SK-N-SH (cell line): ENCODE results near the gene PRDX1. TPM values are rescaled to one million over a fixed set of nuclear protein-coding genes. Genes with fewer than 3 reads are reported as not detected.
A peak's percentile ranks its signal among the peaks of the same experiment; 100 is the strongest.

Source experiments
- EZH2phosphoT487 ChIP-seq: fragments of 200-600 bp; sonication (generic); IDR thresholded peaks from 2 replicates; pipeline ENCODE4 v1.6.1; 2017; ENCODE audit warnings: low read depth, mixed run types, mild to moderate bottlenecking, antibody characterized with exemption, moderate library complexity, borderline replicate concordance
- FOSL2 ChIP-seq: IDR thresholded peaks from 2 replicates; pipeline ENCODE4 v1.4.0; 2012; ENCODE audit warnings: low read depth, mild to moderate bottlenecking, moderate library complexity, borderline replicate concordance
- FOXJ3 ChIP-seq: sonication (generic); formaldehyde crosslinking; IDR thresholded peaks from 2 replicates; pipeline ENCODE4 v1.5.1; 2020; ENCODE audit warnings: mild to moderate bottlenecking, missing genetic modification reagents
- GABPA ChIP-seq: IDR thresholded peaks from 2 replicates; pipeline ENCODE4 v1.4.0; 2012; ENCODE audit warnings: low read depth, mild to moderate bottlenecking
- MEF2A ChIP-seq: IDR thresholded peaks from 2 replicates; pipeline ENCODE4 v1.4.0; 2012; ENCODE audit warnings: low read depth, borderline replicate concordance
- MXI1 ChIP-seq: IDR thresholded peaks from 2 replicates; pipeline ENCODE4 v1.6.1; 2012; ENCODE audit warnings: mild to moderate bottlenecking, low read depth, low read length, improper control_type of control experiment
- NFIC ChIP-seq: IDR thresholded peaks from 2 replicates; pipeline ENCODE4 v1.4.0; 2012; ENCODE audit warnings: borderline replicate concordance
- RCOR1 ChIP-seq: fragments of 150-350 bp; IDR thresholded peaks from 2 replicates; pipeline ENCODE4 v1.6.1; 2017; ENCODE audit warnings: antibody characterized with exemption, low read length
- RXRA ChIP-seq: IDR thresholded peaks from 2 replicates; pipeline ENCODE4 v1.4.0; 2012; ENCODE audit warnings: low read depth, mild to moderate bottlenecking, borderline replicate concordance
- SIN3A ChIP-seq: IDR thresholded peaks from 2 replicates; pipeline ENCODE4 v1.6.1; 2012; ENCODE audit warnings: low read depth, mild to moderate bottlenecking, low read length, moderate library complexity, borderline replicate concordance
- SMC3 ChIP-seq: IDR thresholded peaks from 2 replicates; pipeline ENCODE4 v1.6.1; 2012; ENCODE audit warnings: low read depth, low read length, improper control_type of control experiment
- TEAD4 ChIP-seq: IDR thresholded peaks from 2 replicates; pipeline ENCODE4 v1.4.0; 2012; ENCODE audit warnings: mild to moderate bottlenecking, borderline replicate concordance; ENCODE audit not compliant: insufficient read depth
- USF1 ChIP-seq: IDR thresholded peaks from 2 replicates; pipeline ENCODE4 v1.4.0; 2012; ENCODE audit warnings: low read depth, borderline replicate concordance
- polyA plus RNA-seq, 3 experiments: library from polyadenylated mRNA; depleted of rRNA; stranded (reverse); fragments of >200 nt; gene quantifications; 2 replicates each; pipeline ENCODE4 v1.2.3, GENCODE V29; 2012
- TF ChIP-seq, protein P1 (sequence below): fragments of 150-350 bp; IDR thresholded peaks from 2 replicates; pipeline ENCODE4 v1.6.1; 2016; ENCODE audit warnings: mild to moderate bottlenecking, low read depth, low read length
- TF ChIP-seq, protein P2 (sequence below): fragments of 150-350 bp; IDR thresholded peaks from 2 replicates; pipeline ENCODE4 v1.6.1; 2017; ENCODE audit warnings: antibody characterized with exemption, low read length, low read depth, borderline replicate concordance
- TF ChIP-seq, protein P3 (sequence below): IDR thresholded peaks from 2 replicates; pipeline ENCODE4 v1.4.0; 2012; ENCODE audit warnings: low read depth, borderline replicate concordance
- TF ChIP-seq, protein P4 (sequence below): IDR thresholded peaks from 2 replicates; pipeline ENCODE4 v1.6.1; 2012; ENCODE audit warnings: mild to moderate bottlenecking, low read depth, low read length, moderate library complexity

Gene PRDX1
- polyA plus RNA-seq, 1 of the 3 experiments (the other 2 are of a cell fraction), result 467 TPM

DNA sequence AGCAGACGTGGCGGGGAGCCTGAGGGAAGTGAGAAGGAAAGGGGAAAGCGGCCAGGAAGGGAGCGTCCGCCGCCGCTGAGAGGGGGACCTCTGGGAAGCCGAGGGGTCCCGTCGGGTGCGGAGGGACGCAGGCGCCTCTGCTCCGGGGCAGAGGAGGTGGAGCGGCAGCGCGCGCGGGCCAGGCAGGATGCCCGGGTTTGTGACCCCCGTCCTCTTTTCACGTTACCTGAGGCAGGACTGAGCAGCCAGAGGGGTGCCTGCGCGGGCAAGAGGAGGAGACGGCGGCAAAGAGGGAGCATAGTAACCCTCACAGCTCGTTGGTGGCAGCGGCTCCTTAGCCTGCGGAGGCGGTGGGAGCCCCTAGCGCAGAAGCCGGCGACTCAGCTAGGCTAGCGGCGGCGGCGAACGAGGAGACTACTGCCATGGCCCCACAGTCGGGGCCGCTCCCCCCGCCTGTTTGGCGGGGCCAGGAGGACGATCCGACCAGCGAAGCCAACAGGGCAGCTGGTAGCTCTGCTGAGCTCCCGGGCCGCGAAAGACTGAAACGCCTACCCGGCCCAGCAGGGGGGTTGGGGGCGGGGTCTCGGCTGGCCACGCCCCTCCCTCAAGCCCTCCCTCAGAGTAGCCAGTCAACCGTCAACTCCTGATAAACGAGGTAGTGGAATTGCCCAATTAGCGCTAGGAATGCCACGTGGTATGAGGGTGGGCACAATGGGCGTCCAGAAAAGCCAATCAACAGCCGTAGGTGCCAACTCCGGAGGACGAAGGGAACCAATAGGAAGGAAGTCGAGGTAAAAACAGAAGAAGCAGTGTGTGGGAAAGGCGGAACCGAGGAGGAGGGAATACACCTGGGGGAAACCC, 30.8 kb downstream of the PRDX1 start, which contains the start of gene TESK2 (continued):
- TF ChIP-seq, protein P1, sequence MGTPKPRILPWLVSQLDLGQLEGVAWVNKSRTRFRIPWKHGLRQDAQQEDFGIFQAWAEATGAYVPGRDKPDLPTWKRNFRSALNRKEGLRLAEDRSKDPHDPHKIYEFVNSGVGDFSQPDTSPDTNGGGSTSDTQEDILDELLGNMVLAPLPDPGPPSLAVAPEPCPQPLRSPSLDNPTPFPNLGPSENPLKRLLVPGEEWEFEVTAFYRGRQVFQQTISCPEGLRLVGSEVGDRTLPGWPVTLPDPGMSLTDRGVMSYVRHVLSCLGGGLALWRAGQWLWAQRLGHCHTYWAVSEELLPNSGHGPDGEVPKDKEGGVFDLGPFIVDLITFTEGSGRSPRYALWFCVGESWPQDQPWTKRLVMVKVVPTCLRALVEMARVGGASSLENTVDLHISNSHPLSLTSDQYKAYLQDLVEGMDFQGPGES, result peak; percentile 86
- TF ChIP-seq, protein P2, sequence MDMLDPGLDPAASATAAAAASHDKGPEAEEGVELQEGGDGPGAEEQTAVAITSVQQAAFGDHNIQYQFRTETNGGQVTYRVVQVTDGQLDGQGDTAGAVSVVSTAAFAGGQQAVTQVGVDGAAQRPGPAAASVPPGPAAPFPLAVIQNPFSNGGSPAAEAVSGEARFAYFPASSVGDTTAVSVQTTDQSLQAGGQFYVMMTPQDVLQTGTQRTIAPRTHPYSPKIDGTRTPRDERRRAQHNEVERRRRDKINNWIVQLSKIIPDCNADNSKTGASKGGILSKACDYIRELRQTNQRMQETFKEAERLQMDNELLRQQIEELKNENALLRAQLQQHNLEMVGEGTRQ, result peak; percentile 68
- TF ChIP-seq RCOR1 (no peak; the same call in 1 of the 2 replicates), FOXJ3 (no peak), GABPA (peak; percentile 19; the same call in 1 of the 2 replicates), NFIC (no peak; the same call in 1 of the 2 replicates), EZH2phosphoT487 (no peak), USF1 (peak; percentile 94), FOSL2 (no peak), SIN3A (0 out of 2 replicates have a peak, but pooled peaks have one; percentile 50), RXRA (no peak), MXI1 (peak; percentile 63), MEF2A (no peak), SMC3 (no peak), TEAD4 (no peak)
- TF ChIP-seq, protein P3, sequence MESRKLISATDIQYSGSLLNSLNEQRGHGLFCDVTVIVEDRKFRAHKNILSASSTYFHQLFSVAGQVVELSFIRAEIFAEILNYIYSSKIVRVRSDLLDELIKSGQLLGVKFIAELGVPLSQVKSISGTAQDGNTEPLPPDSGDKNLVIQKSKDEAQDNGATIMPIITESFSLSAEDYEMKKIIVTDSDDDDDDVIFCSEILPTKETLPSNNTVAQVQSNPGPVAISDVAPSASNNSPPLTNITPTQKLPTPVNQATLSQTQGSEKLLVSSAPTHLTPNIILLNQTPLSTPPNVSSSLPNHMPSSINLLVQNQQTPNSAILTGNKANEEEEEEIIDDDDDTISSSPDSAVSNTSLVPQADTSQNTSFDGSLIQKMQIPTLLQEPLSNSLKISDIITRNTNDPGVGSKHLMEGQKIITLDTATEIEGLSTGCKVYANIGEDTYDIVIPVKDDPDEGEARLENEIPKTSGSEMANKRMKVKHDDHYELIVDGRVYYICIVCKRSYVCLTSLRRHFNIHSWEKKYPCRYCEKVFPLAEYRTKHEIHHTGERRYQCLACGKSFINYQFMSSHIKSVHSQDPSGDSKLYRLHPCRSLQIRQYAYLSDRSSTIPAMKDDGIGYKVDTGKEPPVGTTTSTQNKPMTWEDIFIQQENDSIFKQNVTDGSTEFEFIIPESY, result no peak
- TF ChIP-seq, protein P4, sequence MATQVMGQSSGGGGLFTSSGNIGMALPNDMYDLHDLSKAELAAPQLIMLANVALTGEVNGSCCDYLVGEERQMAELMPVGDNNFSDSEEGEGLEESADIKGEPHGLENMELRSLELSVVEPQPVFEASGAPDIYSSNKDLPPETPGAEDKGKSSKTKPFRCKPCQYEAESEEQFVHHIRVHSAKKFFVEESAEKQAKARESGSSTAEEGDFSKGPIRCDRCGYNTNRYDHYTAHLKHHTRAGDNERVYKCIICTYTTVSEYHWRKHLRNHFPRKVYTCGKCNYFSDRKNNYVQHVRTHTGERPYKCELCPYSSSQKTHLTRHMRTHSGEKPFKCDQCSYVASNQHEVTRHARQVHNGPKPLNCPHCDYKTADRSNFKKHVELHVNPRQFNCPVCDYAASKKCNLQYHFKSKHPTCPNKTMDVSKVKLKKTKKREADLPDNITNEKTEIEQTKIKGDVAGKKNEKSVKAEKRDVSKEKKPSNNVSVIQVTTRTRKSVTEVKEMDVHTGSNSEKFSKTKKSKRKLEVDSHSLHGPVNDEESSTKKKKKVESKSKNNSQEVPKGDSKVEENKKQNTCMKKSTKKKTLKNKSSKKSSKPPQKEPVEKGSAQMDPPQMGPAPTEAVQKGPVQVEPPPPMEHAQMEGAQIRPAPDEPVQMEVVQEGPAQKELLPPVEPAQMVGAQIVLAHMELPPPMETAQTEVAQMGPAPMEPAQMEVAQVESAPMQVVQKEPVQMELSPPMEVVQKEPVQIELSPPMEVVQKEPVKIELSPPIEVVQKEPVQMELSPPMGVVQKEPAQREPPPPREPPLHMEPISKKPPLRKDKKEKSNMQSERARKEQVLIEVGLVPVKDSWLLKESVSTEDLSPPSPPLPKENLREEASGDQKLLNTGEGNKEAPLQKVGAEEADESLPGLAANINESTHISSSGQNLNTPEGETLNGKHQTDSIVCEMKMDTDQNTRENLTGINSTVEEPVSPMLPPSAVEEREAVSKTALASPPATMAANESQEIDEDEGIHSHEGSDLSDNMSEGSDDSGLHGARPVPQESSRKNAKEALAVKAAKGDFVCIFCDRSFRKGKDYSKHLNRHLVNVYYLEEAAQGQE, result no peak
